LNCaP clone FGC (cell line): Measurements from ENCODE around the gene PPARG.

Experiments
- DNase-seq: peaks from one replicate; pipeline ENCODE4 v3.0.0-alpha.2; 2011; ENCODE audit warnings: low read depth
- H3K4me3 ChIP-seq: 2 replicates; pipeline ENCODE4 v1.5.1; 2011; ENCODE audit warnings: mild to moderate bottlenecking, low read depth, low read length, control low read depth
- CTCF ChIP-seq: IDR thresholded peaks from 2 replicates; pipeline ENCODE4 v1.5.1; 2012; ENCODE audit warnings: mild to moderate bottlenecking; ENCODE audit not compliant: control insufficient read depth, insufficient read depth; ENCODE audit errors: extremely low read depth

The PPARG gene

GRCh38 chr3:12460127-12460526, 171.3 kb downstream of the PPARG start:
- DNase-seq, result no peak
- no peak overlapping the region for H3K4me3 ChIP-seq
- TF ChIP-seq CTCF, result no peak

- no peak overlapping the region for H3K4me3 ChIP-seq
- DNase-seq, result no peak
- TF ChIP-seq CTCF, result no peak
These were observed 172.3 kb downstream of the PPARG start for GRCh38 chr3:12461097-12461649.

GRCh38 chr3:12462159-12462947, 173.5 kb downstream of the PPARG start:
- no peak overlapping the region for H3K4me3 ChIP-seq
- DNase-seq, result no peak

GRCh38 chr3:12463686-12464085, 174.8 kb downstream of the PPARG start:
- no peak for DNase-seq
- no peak overlapping the region for H3K4me3 ChIP-seq
- TF ChIP-seq CTCF, result no peak

More at GRCh38 chr3:12462159-12462947, 173.5 kb downstream of the PPARG start:
- no peak for TF ChIP-seq CTCF

GRCh38 chr3:12464181-12464580, 175.3 kb downstream of the PPARG start:
- DNase-seq, result no peak
- no peak for TF ChIP-seq CTCF
- H3K4me3 ChIP-seq, result no peak overlapping the region

- no peak overlapping the region for H3K4me3 ChIP-seq
- no peak for DNase-seq
- TF ChIP-seq CTCF, result no peak
These were observed 176.4 kb downstream of the PPARG start for GRCh38 chr3:12465151-12465835.
